ENCODE data around the gene CDK14. TPM values are rescaled to one million over a fixed set of nuclear protein-coding genes. Genes with fewer than 3 reads are reported as not detected.

CDK14 gene
- polyA plus RNA-seq, 1 donor, result 38.6 TPM

Other genes starting within 250 kb of the CDK14 start
- gene GTPBP10, start 249.6 kb upstream of the CDK14 start, polyA plus RNA-seq (ENCODE audit: insufficient read length), result 35.1 TPM
- gene CLDN12, start 192.9 kb upstream of the CDK14 start, polyA plus RNA-seq (ENCODE audit: insufficient read length), result 56.9 TPM
- not detected for gene PTTG1IP2, start 126.7 kb upstream of the CDK14 start, polyA plus RNA-seq (ENCODE audit: insufficient read length)

All from left kidney (tissue), 1 donor.